ENCODE data around the gene VSTM2L. TPM values are rescaled to one million over a fixed set of nuclear protein-coding genes. Genes with fewer than 3 reads are reported as not detected.

Gene VSTM2L
- total and polyA plus RNA-seq, 9 of the 15 experiments (the other 6 are each of a cell fraction or from before 2014, with no cell fraction given) = not detected

DNA sequence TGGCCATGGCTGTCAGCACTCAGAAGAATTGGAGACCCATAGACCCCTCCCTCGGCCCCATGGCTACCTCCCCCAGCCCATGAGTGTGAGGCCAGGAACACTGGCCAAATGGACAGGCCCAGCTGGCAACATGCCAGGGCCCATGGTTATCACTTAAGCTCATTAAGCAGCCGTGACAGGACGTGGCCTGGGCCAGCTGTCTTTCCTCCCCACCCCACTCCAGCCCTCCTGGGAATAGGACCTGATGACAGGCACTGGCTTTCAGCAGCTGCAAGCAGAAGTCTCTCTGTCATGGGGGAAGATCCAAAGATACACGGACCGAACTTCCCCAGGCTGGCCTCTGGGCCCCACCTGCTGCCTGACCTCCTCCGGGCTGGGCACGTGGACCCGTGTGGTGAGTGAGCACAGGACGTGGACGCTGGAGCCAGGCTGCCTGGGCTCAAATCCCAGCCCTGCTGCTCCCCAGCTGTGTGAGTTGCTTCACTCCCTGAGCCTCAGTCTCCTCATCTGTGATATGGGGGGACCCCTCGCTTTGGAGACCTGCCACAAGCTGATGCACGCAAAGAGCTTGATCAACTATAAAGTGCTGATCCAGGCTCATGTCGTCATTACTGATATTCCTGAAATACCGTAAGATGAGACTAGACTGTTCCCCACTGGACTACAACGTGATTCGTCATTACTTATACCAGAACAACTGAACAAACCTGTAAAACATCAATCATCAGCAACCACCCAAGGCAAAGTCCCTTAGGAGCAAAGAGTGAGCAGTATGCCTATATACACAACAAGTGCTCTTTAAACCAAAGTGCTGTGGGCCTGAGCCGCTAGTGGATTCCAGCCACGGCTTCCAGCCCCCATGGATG lies 22.0 kb upstream of the VSTM2L start (continued):
- TF ChIP-seq, protein P1, sequence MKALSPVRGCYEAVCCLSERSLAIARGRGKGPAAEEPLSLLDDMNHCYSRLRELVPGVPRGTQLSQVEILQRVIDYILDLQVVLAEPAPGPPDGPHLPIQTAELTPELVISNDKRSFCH (CRISPR knock-in tag; IDR thresholded peaks at IDR 0.05) = no peak
- TF ChIP-seq, protein P1 (tag; IDR thresholded peaks at IDR 0.05) = no peak
- TF ChIP-seq, protein P2, sequence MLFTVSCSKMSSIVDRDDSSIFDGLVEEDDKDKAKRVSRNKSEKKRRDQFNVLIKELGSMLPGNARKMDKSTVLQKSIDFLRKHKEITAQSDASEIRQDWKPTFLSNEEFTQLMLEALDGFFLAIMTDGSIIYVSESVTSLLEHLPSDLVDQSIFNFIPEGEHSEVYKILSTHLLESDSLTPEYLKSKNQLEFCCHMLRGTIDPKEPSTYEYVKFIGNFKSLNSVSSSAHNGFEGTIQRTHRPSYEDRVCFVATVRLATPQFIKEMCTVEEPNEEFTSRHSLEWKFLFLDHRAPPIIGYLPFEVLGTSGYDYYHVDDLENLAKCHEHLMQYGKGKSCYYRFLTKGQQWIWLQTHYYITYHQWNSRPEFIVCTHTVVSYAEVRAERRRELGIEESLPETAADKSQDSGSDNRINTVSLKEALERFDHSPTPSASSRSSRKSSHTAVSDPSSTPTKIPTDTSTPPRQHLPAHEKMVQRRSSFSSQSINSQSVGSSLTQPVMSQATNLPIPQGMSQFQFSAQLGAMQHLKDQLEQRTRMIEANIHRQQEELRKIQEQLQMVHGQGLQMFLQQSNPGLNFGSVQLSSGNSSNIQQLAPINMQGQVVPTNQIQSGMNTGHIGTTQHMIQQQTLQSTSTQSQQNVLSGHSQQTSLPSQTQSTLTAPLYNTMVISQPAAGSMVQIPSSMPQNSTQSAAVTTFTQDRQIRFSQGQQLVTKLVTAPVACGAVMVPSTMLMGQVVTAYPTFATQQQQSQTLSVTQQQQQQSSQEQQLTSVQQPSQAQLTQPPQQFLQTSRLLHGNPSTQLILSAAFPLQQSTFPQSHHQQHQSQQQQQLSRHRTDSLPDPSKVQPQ (CRISPR knock-in tag; IDR thresholded peaks at IDR 0.05; ENCODE audit: borderline replicate concordance) = no peak
- TF ChIP-seq, protein P3, sequence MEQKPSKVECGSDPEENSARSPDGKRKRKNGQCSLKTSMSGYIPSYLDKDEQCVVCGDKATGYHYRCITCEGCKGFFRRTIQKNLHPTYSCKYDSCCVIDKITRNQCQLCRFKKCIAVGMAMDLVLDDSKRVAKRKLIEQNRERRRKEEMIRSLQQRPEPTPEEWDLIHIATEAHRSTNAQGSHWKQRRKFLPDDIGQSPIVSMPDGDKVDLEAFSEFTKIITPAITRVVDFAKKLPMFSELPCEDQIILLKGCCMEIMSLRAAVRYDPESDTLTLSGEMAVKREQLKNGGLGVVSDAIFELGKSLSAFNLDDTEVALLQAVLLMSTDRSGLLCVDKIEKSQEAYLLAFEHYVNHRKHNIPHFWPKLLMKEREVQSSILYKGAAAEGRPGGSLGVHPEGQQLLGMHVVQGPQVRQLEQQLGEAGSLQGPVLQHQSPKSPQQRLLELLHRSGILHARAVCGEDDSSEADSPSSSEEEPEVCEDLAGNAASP (IDR thresholded peaks at IDR 0.05) = no peak
- TF ChIP-seq POLR2G (IDR thresholded peaks at IDR 0.05; ENCODE audit: low read depth, low read length) = no peak
- no peak for TF ChIP-seq HNRNPL (IDR thresholded peaks at IDR 0.05; ENCODE audit: low read depth, low read length)
- no peak for TF ChIP-seq ZBTB7A (IDR thresholded peaks at IDR 0.05; ENCODE audit: borderline replicate concordance, control insufficient read depth, low read depth, low read length)
- TF ChIP-seq ZNF24 (IDR thresholded peaks at IDR 0.05) = no peak
- TF ChIP-seq ZNF133 (CRISPR knock-in tag; IDR thresholded peaks at IDR 0.05) = no peak
- no peak for TF ChIP-seq PTRF (tag; IDR thresholded peaks at IDR 0.05)
- TF ChIP-seq HNRNPUL1 (IDR thresholded peaks at IDR 0.05; ENCODE audit: low read length) = no peak
- TF ChIP-seq, protein P4, sequence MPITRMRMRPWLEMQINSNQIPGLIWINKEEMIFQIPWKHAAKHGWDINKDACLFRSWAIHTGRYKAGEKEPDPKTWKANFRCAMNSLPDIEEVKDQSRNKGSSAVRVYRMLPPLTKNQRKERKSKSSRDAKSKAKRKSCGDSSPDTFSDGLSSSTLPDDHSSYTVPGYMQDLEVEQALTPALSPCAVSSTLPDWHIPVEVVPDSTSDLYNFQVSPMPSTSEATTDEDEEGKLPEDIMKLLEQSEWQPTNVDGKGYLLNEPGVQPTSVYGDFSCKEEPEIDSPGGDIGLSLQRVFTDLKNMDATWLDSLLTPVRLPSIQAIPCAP (CRISPR knock-in tag; IDR thresholded peaks at IDR 0.05; ENCODE audit: borderline replicate concordance) = no peak
- TF ChIP-seq RBM34 (IDR thresholded peaks at IDR 0.05; ENCODE audit: borderline replicate concordance, insufficient read depth, low read length) = no peak

Measured in K562 (cell line).